OCI-M2 (cell line): ENCODE results near the gene OR2A1.
"Not testable (repeated sequence)": the region's sequence is repeated elsewhere in the genome, so short reads cannot be mapped to it uniquely, and the experiment has no call there.

Experiments
- DNase-seq: peaks from one replicate; lab custom pipeline; 2025; ENCODE audit not compliant: unreplicated experiment; lab: John Stamatoyannopoulos, UW

Gene OR2A1, protein sequence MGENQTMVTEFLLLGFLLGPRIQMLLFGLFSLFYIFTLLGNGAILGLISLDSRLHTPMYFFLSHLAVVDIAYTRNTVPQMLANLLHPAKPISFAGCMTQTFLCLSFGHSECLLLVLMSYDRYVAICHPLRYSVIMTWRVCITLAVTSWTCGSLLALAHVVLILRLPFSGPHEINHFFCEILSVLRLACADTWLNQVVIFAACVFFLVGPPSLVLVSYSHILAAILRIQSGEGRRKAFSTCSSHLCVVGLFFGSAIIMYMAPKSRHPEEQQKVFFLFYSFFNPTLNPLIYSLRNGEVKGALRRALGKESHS

DNA sequence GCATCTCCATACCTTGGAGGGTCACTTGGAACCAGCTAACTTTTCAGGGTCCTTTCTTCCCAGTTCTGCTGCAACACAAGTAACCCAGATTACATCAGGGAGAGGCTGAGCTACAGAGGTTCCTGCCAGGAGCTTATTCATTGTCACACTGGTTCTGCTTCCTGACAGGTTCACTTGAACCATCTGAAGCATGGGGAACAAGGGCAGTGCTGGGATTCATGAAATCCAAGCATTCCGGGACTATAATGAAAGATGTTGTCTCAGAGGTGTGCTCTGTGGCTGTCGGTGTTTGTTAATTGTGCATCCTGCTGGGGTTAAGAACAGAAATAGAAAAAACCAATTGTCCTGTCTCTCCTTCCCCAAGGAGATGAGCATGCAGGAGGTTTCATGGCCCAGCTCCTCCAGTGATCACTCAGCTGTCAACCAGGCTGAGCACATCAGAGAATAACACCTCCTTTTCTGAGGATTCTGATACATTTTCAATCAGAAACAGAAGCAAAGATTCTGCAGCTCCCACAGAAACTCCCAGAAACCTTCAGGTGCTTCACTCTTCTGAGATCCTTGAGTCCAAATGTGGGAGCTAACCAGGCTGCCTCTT, at the start of gene OR2A1:
TSS of gene OR2A1 (plus strand) at position 548 of the 598 bp plus-strand sequence. CDS start 5,706 bp downstream, outside the sequence.
- not testable (repeated sequence) for DNase-seq

DNA sequence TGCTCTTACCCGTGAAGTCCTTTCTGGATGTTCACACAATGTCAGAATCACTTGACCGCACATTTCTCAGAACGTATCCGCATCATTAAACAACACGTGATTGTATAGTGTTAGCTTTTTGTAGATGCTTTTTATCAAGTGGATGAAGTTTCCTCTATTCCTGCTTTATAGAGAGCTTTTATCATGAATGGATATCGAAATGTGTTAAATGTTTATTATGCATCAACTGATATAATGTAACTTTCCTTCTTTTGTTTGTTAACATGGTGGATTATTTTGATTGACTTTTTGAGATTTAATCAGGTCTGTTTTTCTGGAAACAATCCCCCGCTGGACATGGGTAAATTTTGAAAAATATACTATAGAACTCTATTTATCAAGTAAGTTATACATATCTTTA, 47.5 kb upstream of the OR2A1 start, which contains the start of gene OR2A7:
TSS of gene OR2A7 (minus strand) at position 101 of the 400 bp plus-strand sequence. CDS start 5,164 bp downstream, outside the sequence.
- not testable (repeated sequence) for DNase-seq

DNA sequence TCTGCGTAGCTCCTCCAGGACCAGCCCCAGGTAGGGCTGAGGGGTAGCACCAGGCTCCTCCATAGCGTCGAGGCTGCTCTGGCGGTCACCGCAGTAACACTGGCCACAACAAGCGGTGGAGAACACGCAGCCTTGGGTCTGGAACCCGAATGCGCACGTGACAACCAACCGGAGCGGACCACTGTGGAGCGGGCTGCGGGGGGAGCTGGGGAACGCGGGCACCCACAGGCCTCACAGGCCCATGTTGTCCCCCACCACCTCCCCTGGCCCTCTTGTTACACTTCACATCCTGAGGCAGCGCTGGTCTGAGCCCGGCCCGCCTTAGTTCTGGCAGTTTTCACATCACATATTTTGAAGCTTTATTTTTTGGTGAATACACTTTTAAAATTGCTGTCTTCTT, 43.0 kb upstream of the OR2A1 start, which contains the start of gene CTAGE8:
TSS of gene CTAGE8 (minus strand) at position 101 of the 400 bp plus-strand sequence. CDS start at position 63, 38 bp downstream.
- DNase-seq, result not testable (repeated sequence)

DNA sequence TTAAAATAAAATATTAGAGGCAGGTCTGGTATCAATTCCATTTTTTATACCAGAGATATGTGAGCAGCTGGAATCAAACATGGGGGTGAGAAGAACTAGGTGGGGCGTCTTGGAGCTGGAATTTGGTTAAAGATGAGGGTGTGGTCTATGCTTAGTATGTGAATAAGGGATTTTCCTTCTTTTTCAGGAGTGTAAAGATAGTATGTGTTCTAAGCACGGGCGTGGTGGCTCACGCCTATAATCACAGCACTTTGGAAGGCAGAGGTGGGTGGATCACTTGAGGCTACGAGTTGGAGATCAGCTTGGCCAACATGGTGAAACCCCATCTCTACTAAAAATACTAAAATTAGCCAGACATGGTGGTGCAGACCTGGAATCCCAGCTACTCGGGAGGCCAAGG, 36.9 kb upstream of the OR2A1 start:
- not testable (repeated sequence) for DNase-seq

DNA sequence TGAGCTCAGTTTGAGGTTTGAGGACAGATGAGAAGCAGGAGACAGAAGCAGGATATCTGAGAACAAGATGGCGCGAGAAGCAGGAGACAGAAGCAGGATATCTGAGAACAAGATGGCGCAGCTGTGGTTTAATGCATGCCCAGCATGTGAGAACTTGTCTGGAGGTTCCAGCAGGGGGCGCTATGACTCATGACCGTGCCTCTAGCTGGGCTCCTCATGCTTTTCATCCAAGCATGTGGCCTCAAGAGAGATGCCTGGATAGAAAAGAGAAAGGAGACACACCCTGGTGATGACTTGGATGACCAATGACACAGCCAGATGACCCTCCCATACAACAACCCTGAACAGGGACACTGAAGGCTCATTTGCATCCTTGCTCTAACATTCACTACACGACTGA, 32.2 kb upstream of the OR2A1 start:
- not testable (repeated sequence) for DNase-seq

DNA sequence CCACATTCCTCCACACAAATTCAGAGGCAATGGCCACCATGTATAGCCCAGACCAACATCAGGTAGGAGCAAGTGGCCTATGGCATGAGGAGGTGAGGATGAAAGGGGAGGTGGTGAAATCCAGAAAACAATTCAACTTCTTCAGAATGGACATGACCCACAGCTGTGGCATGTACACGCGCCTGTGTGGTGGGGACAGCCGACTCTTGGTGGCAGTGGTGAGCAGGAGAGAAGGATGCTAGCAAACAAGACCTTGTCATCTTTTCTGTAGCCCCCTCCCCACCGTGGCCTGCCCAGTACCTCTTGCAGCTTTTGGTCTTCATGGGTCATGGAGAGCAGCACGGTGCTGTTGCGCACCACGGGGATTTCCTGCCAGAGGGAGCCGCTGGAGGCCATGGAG, 30.2 kb upstream of the OR2A1 start:
- not testable (repeated sequence) for DNase-seq

DNA sequence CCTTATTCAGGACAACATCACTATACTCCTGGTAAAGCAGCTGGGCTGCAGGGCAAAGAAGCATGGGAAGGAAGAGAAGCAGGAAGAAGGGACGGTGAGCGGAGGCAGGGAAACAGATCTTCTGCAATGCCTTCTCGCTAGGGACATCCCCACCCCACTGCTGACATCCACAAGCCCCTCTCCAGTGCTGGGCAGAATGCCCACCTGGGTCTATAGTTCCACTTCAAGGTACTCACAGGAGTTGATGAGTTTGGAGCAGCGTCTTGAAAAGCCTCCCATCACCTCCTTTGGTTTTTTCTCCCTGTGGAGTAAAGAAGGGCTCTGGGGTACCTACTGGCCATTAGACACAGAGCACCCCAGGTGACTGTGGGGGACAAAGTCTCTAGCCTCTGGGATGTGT, 29.7 kb upstream of the OR2A1 start:
- DNase-seq, result not testable (repeated sequence)

DNA sequence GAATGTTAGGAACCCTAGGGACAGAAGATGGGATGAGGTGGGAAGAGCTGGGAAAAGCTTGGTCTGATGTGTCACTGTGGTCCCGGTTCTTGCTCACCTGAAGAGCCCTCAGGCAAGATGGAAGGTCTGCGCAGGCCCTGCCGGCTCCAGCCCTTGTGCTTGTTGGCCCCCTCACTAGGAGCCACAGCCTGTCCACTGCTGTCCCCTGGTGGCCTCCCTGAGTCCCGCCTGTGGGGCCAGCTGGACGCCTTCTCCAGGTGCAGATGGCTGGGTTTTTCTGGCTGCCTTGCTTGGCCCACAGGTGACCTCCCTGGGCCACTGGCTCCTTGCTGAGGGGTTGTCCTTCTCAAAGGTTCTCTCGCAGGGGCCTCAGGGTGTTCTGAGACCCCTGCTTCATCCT, 28.5 kb upstream of the OR2A1 start:
- DNase-seq, result not testable (repeated sequence)

DNA sequence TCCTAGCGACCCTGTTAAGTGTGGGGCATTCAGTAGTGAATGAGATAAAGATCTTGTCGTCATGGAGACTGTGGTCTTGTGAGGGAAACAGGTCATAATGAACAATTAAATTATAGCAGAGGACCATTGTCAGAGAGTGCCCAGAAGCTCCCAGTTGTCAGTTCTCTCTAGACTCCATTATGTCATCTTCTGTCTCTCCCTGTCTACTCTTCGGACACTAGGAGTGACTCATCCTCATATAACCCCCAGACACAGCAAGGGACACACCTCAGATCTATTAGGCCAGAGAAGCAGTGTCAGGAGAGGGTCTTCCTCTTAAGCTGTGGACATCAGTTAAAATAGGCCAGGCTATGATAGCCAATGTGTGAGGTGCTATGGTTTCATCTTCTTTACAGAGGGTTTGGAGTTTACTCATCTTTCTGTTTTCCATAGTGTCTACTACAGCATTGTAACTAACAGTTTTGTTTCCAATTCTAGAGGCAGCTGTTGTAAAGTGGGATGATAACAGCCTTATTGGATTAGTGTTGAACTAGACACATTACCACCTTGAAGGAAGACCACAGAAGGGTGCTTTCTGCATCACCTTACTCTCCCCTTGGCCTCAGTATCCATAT, 24.9 kb upstream of the OR2A1 start:
- not testable (repeated sequence) for DNase-seq

DNA sequence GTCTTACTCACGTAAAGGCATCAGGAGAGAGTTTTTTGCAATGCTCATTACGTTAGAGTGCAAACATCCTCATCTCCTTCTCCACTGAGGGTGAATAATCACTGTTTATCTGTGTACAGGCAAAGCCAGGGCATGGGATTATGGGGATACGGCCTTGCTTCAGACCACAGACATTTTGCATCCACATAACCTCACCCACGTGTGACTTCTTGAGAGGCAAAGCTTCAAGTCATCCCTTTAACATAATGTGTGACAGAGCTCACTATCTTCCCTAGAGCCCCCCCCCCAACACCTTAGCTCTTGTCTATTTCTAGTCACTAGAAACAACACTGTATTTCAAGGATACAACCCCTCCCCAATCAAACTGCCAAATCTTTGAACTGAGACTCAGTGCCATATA, 20.6 kb upstream of the OR2A1 start:
- DNase-seq, result not testable (repeated sequence)

DNA sequence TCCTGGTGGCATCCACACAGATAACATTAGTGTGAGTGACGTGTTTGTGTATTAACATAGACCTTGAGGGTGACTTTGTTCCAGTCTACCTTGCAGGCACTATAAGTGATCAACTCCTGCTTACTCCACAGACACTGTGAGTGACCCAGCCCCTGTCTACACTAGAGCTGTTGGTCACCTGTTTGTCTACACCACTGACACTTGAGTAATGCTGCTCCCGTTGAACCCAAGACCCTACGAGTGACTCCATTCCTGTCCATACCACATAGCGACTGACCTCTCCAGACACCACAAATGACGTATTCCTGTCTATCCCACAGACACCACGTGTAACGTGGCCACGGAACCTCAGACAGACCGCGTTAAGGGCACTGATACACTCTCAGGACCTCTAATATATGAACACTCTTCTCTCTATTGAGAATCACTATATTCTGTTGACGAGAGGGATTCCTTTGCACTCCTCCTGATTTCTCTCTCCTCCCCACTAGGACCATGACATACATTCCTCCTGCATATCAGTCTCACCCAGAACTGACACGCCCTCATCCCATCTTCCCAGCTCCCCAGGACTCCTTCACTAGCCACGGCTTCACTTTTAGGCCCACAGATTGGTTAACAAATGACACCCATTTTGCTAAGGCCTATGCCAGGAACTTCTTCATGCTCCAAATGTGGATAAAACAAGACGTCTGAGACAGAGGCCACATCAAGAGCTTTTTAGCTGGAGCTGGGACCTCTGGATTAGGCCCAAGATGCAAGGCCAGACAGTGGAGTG, 19.6 kb upstream of the OR2A1 start:
- not testable (repeated sequence) for DNase-seq

DNA sequence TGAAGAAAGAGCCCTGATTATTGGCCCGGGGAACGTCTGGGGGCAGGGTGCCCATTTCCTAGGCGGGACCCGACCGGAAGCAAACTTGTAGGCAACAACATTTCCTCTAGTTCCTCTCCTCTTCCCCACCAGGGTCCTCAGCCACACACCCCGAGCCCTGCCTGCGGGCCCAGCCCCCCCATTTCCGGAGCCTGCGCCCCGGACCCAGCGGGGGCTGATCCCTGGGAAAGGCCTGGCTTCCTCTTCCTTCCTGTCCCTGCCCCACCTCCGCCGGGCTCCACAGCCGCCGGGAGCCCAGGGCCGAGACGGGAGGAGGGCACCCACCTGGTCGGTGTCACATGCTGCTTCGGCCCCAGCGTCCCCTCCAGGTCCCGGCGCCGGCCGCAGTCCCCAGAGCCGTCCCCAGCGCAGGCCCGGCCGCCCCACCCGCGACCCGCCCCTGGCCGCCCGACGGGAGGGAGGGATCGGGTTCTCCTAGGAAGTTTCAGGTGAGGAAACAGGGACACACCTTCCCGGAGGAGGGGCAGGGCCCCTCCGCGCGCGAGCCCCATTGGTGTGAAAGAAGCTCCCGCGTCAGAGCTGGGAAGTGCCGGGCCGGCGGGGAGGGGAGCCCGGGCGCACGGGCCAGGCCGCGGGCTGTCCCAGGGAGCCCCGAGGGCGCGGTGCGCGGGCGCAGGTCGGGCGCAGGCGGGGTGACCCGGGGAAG, 18.3 kb upstream of the OR2A1 start:
- DNase-seq, result not testable (repeated sequence)

DNA sequence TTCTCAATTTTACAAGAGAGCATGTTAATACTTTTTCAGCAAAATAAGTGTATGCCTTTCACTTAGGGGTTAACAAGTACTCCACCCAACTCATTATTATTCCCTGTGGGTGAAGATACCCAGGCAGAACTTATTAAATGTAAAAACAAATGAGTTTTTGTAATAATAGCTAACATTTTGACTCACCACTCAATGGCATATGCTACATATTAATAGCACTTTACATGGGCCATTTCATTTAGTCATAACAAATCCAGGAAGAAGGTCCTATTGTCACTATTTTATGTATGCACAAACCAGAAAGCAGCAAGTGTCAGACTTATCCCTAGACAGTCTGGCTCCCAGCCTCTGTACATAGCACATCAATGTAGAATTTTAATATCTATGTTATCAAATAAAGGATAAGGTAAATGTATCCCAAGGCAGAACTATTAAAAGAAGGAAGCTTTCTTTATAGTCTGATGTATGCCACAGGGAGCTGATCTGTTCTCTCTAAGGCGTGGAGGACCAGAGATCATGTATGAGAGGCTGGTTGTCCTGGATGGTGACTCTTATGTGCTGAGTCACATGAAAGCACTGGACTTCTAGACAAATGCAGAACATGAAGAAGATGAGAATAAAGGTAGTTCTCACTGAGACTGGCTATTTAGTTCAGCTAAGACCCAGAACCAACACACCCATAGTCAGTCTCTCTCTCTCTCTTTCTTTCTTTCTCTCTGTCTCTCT, 9.5 kb upstream of the OR2A1 start:
- not testable (repeated sequence) for DNase-seq

DNA sequence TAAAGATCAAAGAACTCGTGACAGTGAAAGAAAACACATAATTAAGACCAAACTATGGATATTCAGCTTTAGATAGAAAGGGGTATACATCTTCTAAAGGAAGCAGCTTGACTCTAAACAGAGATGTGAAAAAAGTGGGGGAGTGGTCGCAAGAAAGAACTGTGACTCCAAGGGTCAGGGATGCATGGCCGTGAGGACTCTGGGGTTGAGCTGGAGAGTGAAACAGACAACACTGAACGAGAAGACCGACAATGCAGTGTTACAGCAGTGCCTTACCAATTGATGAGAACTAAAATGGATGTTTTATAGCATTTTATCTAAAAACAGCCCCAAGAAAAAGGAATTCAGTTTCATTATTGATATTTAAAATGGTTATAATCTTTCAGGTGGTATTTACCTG, 8.6 kb upstream of the OR2A1 start:
- DNase-seq, result not testable (repeated sequence)

DNA sequence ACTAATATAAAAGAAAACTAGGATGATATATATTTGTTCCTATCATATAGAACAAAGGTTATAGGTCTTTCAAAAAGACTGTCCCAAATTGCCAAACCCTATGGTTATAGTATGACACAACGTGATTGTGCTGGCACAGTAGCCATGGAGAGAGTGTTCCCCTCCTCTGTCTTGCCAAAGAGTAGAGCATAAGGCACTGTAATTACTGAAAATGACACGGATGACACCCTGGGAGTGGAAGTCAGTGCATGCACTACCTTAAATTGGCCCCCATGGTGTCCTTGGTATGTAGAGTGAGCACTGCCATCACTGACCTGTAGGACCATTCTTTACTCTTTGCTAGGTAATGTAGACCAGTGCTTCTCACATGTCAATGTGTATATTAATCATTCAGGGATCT, 7.1 kb upstream of the OR2A1 start:
- not testable (repeated sequence) for DNase-seq

DNA sequence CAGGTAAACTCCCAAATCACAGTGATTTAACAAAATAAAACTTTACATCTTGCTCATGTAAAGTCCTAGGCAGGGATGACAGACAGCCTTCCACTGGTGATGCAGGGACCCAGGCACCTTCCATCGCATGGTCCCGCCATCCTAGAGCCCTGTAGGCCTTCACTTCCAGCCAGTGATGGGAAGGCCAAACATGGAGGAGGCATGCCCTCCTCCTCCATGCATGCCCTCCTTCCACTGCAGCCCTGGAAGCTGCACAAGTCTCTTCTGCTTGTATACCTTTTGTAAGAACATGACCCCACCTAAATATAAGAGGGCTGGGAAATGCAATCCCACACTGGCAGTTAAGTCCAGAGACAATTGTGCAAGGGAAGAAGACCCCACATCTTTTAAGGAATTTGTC, 2.5 kb upstream of the OR2A1 start:
- not testable (repeated sequence) for DNase-seq

DNA sequence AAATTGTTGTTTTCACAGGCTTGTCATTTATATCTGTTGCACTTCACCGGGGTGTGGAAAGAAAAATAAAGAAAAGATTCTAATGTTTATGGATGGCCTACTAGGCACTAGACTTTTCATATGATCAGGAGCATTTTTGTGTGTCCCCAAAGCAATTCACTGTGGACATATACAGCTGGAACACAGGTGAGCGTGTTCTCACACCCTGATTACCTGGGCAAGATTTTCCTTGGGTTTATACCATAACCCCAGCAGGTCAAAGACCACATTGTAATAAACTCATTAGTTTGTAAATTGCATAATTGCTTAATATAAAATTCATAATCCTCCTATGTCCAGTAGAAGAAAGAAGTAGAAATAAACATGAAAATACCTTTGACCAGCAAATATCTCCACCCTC, 1.0 kb upstream of the OR2A1 start:
- DNase-seq, result not testable (repeated sequence)

DNA sequence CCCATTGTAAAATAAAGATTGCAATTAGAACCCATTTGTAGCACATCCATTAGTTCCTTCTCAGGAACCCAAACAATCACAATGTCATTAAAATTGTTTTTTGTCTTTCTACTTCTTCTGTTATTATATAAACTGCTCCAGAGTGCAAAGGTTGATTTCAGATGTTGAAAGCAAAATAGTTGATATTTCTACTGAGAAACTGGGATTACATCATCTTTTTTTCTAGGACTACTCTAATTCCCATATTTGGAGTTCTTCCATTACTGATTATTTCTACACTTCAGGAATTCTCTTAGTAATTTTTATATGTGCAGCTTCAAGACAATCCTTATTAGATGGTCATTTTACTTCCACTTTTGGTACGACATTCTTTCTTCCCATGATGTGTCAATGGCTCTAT, 5.3 kb downstream of the OR2A1 start:
- not testable (repeated sequence) for DNase-seq

DNA sequence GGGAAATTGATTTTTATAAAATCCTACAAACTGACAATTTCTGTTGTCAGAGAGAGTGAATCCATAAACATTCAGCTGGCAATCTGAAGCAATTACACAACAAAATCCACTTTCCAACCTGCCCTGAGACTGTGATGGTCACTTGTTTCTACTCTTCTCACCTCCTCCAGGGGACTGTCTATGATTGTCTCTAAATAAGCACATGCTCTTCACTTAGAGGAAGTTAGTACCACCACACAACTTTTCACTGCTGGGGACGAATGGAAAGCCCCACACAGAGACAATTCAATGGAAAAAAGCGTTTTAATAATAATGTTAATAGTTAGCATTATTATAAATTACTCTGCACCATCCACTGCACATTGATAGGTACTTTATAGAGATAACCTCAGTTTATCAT, 7.3 kb downstream of the OR2A1 start:
- DNase-seq, result not testable (repeated sequence)
